IMR-90 (cell line): ENCODE data around the gene OR52E8. TPM values are rescaled to one million over a fixed set of nuclear protein-coding genes. Genes with fewer than 3 reads are reported as not detected.

Experiments
- ATAC-seq: fragments of 200-7000 bp; cut with Tn5 transposase; 2 replicates; pipeline ENCODE4 v1.9.1; 2020; ENCODE audit warnings: low read depth, mild to moderate bottlenecking, moderate library complexity
- BruUV-seq: library from RNA; stranded (reverse); fragments of 400-500 nt; replicated peaks from 2 replicates; lab custom pipeline; 2021; lab: Mats Ljungman, UMichigan
- CTCF ChIA-PET: fragments of 300-600 bp; formaldehyde crosslinking; extraction: SDS; loops from one replicate; lab custom pipeline; 2021; ENCODE audit warnings: antibody characterized with exemption; lab: Yijun Ruan, JAX
- POLR2A ChIA-PET: fragments of 300-600 bp; sonication (Branson Sonifier 250); formaldehyde crosslinking; loops from one replicate; lab custom pipeline; 2022; ENCODE audit warnings: antibody characterized with exemption; ENCODE audit not compliant: unreplicated experiment; lab: Charles Lee
- DNase-seq: peaks from one replicate; pipeline ENCODE4 v3.0.0; 2013
- H2AFZ ChIP-seq: replicated peaks from 2 replicates; pipeline ENCODE3; 2013; ENCODE audit warnings: low read length, mild to moderate bottlenecking; ENCODE audit not compliant: poor library complexity
- H2AK5ac ChIP-seq: 2 replicates; pipeline ENCODE4 v1.6.1; 2013; ENCODE audit warnings: low read depth, low read length, inconsistent platforms
- H2AK9ac ChIP-seq: replicated peaks from 2 replicates; pipeline ENCODE3; 2013; ENCODE audit warnings: mild to moderate bottlenecking, low read depth, low read length, moderate library complexity; ENCODE audit not compliant: poor library complexity
- H2BK120ac ChIP-seq: 2 replicates; pipeline ENCODE4 v1.6.1; 2013; ENCODE audit warnings: low read depth, low read length, inconsistent platforms
- H2BK15ac ChIP-seq: 3 replicates; pipeline ENCODE4 v1.6.1; 2013; ENCODE audit warnings: low read depth, low read length, inconsistent platforms
- H2BK20ac ChIP-seq: 2 replicates; pipeline ENCODE4 v1.6.1; 2013; ENCODE audit warnings: low read depth, mild to moderate bottlenecking, inconsistent platforms, low read length, moderate library complexity
- H2BK5ac ChIP-seq: 2 replicates; pipeline ENCODE4 v1.6.1; 2013; ENCODE audit warnings: mild to moderate bottlenecking, low read depth, low read length, inconsistent platforms; ENCODE audit not compliant: poor library complexity, severe bottlenecking
- H3K14ac ChIP-seq: replicated peaks from 2 replicates; pipeline ENCODE4 v1.6.1; 2013; ENCODE audit warnings: low read depth, low read length, inconsistent platforms
- H3K18ac ChIP-seq: 2 replicates; pipeline ENCODE4 v1.6.1; 2013; ENCODE audit warnings: low read depth, low read length, control low read depth
- H3K23ac ChIP-seq: 2 replicates; pipeline ENCODE4 v1.6.1; 2013; ENCODE audit warnings: low read depth, low read length, inconsistent platforms
- H3K27ac ChIP-seq: 2 replicates; pipeline ENCODE4 v1.5.1; 2013; ENCODE audit warnings: mild to moderate bottlenecking, control low read depth, low read length; ENCODE audit not compliant: insufficient read depth
- H3K27me3 ChIP-seq: 2 replicates; pipeline ENCODE4 v1.6.1; 2013; ENCODE audit warnings: low read length; ENCODE audit not compliant: control insufficient read depth, insufficient read depth
- H3K36me3 ChIP-seq: 2 replicates; pipeline ENCODE4 v1.6.1; 2013; ENCODE audit warnings: low read length, mixed read lengths; ENCODE audit not compliant: control insufficient read depth, insufficient read depth
- H3K4ac ChIP-seq: 2 replicates; pipeline ENCODE4 v1.6.1; 2013; ENCODE audit warnings: low read depth, low read length, inconsistent platforms
- H3K4me1 ChIP-seq: 2 replicates; pipeline ENCODE4 v1.6.1; 2013; ENCODE audit warnings: low read length, mixed read lengths; ENCODE audit not compliant: control insufficient read depth, insufficient read depth
- H3K4me2 ChIP-seq: 2 replicates; pipeline ENCODE4 v1.6.1; 2013; ENCODE audit warnings: low read depth, mild to moderate bottlenecking, control low read depth, low read length, moderate library complexity
- H3K4me3 ChIP-seq: 2 replicates; pipeline ENCODE4 v1.5.1; 2013; ENCODE audit warnings: low read depth, mild to moderate bottlenecking, control low read depth, low read length, moderate library complexity; ENCODE audit not compliant: insufficient read depth
- H3K56ac ChIP-seq: 2 replicates; pipeline ENCODE4 v1.6.1; 2013; ENCODE audit warnings: low read length, inconsistent platforms; ENCODE audit not compliant: insufficient read depth; ENCODE audit errors: extremely low read depth
- H3K79me1 ChIP-seq, 2 experiments: 2 replicates each; pipeline ENCODE4 v1.6.1; 2013; ENCODE audit warnings: low read length in 2 of 2, inconsistent platforms in 1 of 2, low read depth in 1 of 2
- H3K9ac ChIP-seq: 2 replicates; pipeline ENCODE4 v1.6.1; 2013; ENCODE audit warnings: low read depth, low read length, control low read depth
- H3K9me1 ChIP-seq: 2 replicates; pipeline ENCODE4 v1.6.1; 2013; ENCODE audit warnings: low read length, inconsistent platforms; ENCODE audit not compliant: insufficient read depth
- H3K9me3 ChIP-seq: 2 replicates; pipeline ENCODE4 v1.6.1; 2013; ENCODE audit warnings: low read length; ENCODE audit not compliant: control insufficient read depth, insufficient read depth
- H4K20me1 ChIP-seq: 2 replicates; pipeline ENCODE4 v1.6.1; 2013; ENCODE audit warnings: low read length, inconsistent platforms; ENCODE audit not compliant: insufficient read depth
- H4K5ac ChIP-seq: 2 replicates; pipeline ENCODE4 v1.6.1; 2013; ENCODE audit warnings: mild to moderate bottlenecking, low read depth, low read length, control low read depth
- H4K8ac ChIP-seq, 2 experiments: 2 replicates each; pipeline ENCODE4 v1.6.1; 2013; ENCODE audit warnings: low read depth in 2 of 2, low read length in 2 of 2, control low read depth in 1 of 2, inconsistent platforms in 1 of 2
- H4K91ac ChIP-seq: 2 replicates; pipeline ENCODE4 v1.6.1; 2013; ENCODE audit warnings: low read depth, low read length, inconsistent platforms; ENCODE audit not compliant: insufficient read depth
- BHLHE40 ChIP-seq: fragments of 150-350 bp; IDR thresholded peaks from 2 replicates; pipeline ENCODE4 v1.6.1; 2016; ENCODE audit warnings: mild to moderate bottlenecking, low read depth, low read length
- CEBPB ChIP-seq: IDR thresholded peaks from 2 replicates; pipeline ENCODE4 v1.6.1; 2012; ENCODE audit warnings: low read depth, low read length, improper control_type of control experiment
- CTCF ChIP-seq: conservative IDR thresholded peaks from 2 replicates; pipeline ENCODE4 v1.5.1; 2012; ENCODE audit warnings: mild to moderate bottlenecking, low read depth, low read length, improper control_type of control experiment
- WGBS, 2 experiments: methylation state at CpG; one replicate each; pipeline versions ENCODE4 v1.1.5 to v1.1.7; 2013; ENCODE audit warnings: missing lambda C conversion rate in 2 of 2; ENCODE audit not compliant: insufficient read length in 1 of 2; ENCODE audit errors: extremely low coverage in 2 of 2; 5-methylcytosine and 5-hydroxymethylcytosine counted together
- dilution Hi-C: fragments of 300-500 bp; cut with HindIII; formaldehyde crosslinking; loops from one replicate; pipeline ENCODE4 v1.14.3; 2018; ENCODE audit warnings: low sequenced_read_pairs; ENCODE audit not compliant: unreplicated experiment
- in situ Hi-C: fragments of 300-500 bp; cut with MboI; formaldehyde crosslinking; loops from 3 replicates; pipeline ENCODE4 v1.14.3; 2019; ENCODE audit warnings: low sequenced_read_pairs, inconsistent platforms, mixed read lengths
- intact Hi-C: fragments of 100-400 bp; cut with micrococcal nuclease; formaldehyde crosslinking; loops from 2 replicates; pipeline ENCODE4 v1.10.0; 2022
- polyA plus RNA-seq, 3 experiments: library from polyadenylated mRNA; depleted of rRNA; stranded (reverse); fragments of >200 nt; gene quantifications; 2 replicates each; pipeline ENCODE4 v1.2.3, GENCODE V29; 2012; ENCODE audit warnings: low replicate concordance in 1 of 3
- total RNA-seq: library from RNA; depleted of rRNA; stranded (reverse); fragments of >200 nt; gene quantifications from 2 replicates; pipeline ENCODE4 v1.2.3, GENCODE V29; 2012
- TF ChIP-seq, protein P1 (sequence below): fragments of 150-350 bp; IDR thresholded peaks from 2 replicates; pipeline ENCODE4 v1.6.1; 2017; ENCODE audit warnings: mild to moderate bottlenecking, antibody characterized with exemption, low read length, low read depth

The OR52E8 gene
- total and polyA plus RNA-seq, 2 of the 4 experiments (the other 2 are of a cell fraction) = not detected

DNA sequence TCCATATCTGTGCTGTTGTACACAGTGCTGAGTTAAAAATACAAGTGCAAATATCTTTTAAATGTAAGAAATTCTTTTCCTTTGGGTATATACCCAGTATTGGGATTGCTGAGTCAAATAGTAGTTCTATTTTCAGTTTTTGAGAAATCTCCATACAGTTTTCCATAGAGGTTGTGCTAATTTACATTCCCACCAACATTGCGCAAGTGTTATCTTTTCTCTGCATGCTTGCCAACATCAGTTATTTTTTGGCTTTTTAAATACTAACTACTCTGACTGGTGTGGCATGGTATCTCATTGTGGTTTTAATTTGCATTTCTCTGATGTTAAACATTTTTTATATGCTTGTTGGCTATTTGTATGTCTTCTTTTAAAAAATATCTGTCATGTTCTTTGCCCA is 6.5 kb downstream of the OR52E8 start:
- CTCF ChIA-PET = no interaction called here
- in situ Hi-C loops = no loop called here

More for the DNA sequence above, 6.5 kb downstream of the OR52E8 start:
- Histone ChIP-seq H3K36me3 (no peaks in the 10 kb centered on the region), H3K4me2 (no peak overlapping the region), H2AK5ac (no peak overlapping the region), H2BK5ac (no peak overlapping the region), H3K79me1 (no peaks in the 10 kb centered on the region), H3K23ac (no peak overlapping the region), H3K4me1 (no peaks in the 10 kb centered on the region), H3K9ac (no peak overlapping the region), H2BK15ac (no peak overlapping the region), H2AK9ac (no peak overlapping the region), H3K9me3 (no peaks in the 10 kb centered on the region; the same call in 1 of the 2 replicates), H2BK20ac (no peak overlapping the region), H3K9me1 (no peaks in the 10 kb centered on the region), H4K8ac (no peak overlapping the region), H2AFZ (no peak overlapping the region), H3K18ac (no peak overlapping the region), H4K91ac (no peak overlapping the region), H3K56ac (no peak overlapping the region), H3K4me3 (no peak overlapping the region), H3K4ac (no peak overlapping the region), H4K5ac (no peak overlapping the region), H4K20me1 (no peaks in the 10 kb centered on the region), H3K27ac (no peak overlapping the region), H3K14ac (no peak overlapping the region), H3K27me3 (no peaks in the 10 kb centered on the region), H2BK120ac (no peak overlapping the region)
- intact Hi-C loops = no loop called here
- ATAC-seq (no peak), DNase-seq (no peak)
- POLR2A ChIA-PET = no interaction called here
- no TSS peak for BruUV-seq
- TF ChIP-seq CTCF = no peak
- TF ChIP-seq BHLHE40 = no peak
- TF ChIP-seq, protein P1, sequence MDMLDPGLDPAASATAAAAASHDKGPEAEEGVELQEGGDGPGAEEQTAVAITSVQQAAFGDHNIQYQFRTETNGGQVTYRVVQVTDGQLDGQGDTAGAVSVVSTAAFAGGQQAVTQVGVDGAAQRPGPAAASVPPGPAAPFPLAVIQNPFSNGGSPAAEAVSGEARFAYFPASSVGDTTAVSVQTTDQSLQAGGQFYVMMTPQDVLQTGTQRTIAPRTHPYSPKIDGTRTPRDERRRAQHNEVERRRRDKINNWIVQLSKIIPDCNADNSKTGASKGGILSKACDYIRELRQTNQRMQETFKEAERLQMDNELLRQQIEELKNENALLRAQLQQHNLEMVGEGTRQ = no peak
- TF ChIP-seq CEBPB = peak; percentile 57; the same call in 1 of the 2 replicates
- dilution Hi-C loops = no loop called here
- no CpG with 5 or more reads among the region's 1 CpG for WGBS, 2 experiments
